Upper lobe of left lung (tissue), 4 donors: Measurements from ENCODE around the gene TRIM17.
A peak's percentile ranks its signal among the peaks of the same experiment; 100 is the strongest.

Experiments
- POLR2A ChIP-seq, 4 donors: fragments of 450-650 bp; IDR thresholded peaks; one replicate each; pipeline ENCODE4 v1.5.1; 2016 to 2017; ENCODE audit warnings: antibody characterized with exemption in 4 of 4, mild to moderate bottlenecking in 2 of 4
- POLR2AphosphoS5 ChIP-seq, 2 donors: sonication (generic); formaldehyde crosslinking; IDR thresholded peaks; one replicate each; pipeline ENCODE4 v1.5.1; 2017; ENCODE audit warnings: antibody characterized with exemption in 2 of 2

- TF ChIP-seq POLR2AphosphoS5 (IDR thresholded peaks at IDR 0.05) (no peak), POLR2A (IDR thresholded peaks at IDR 0.05) (peak in 1 of 4 donors; percentile 18)
Measured at GRCh38 chr1:228463559-228464455, 47.1 kb upstream of the TRIM17 start.
